ENCODE results near the gene HS1BP3. TPM values are rescaled to one million over a fixed set of nuclear protein-coding genes. Genes with fewer than 3 reads are reported as not detected.

The HS1BP3 gene
- total and polyA plus RNA-seq, 2 of the 13 experiments (the other 11 are each of a cell fraction or from before 2014, with no cell fraction given) = 15.2 to 22.0 TPM

DNA sequence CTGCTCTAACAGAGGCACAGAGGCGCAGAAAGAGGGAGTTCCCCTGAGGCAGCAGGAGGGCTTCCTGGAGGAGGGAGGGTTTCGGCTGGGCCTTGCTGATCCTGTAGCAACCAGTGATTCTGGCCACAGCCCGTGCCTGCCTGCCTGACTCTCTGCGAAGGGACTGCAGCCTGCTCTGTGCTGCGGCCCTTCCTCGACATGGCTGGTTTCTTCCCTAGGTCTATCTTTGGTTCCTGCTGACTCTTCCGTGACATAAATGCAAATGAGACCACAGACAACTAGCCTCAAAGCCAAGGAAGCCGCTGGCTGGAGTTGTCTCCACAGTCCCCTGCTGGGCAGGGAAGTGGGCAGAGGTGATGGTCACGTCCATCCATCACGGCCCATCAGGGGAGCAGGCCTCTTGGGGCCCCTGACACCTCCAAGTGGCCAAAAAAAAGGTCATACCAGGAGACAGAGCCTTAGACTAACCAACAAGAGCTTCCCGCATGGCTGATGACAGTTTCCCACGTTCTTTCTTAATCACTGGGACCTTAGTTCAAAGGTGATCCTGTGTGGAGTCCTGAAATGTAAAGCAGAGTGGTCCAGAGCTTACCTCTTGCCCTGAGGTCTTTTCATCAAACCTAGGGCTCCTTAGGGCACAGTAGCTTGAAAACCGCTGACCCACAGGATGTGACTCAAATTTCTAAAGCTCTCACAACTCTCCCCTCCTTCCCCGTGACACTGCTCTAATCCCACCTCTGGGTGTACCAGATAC lies 55.3 kb downstream of the HS1BP3 start (continued):
- TF ChIP-seq, protein P1, sequence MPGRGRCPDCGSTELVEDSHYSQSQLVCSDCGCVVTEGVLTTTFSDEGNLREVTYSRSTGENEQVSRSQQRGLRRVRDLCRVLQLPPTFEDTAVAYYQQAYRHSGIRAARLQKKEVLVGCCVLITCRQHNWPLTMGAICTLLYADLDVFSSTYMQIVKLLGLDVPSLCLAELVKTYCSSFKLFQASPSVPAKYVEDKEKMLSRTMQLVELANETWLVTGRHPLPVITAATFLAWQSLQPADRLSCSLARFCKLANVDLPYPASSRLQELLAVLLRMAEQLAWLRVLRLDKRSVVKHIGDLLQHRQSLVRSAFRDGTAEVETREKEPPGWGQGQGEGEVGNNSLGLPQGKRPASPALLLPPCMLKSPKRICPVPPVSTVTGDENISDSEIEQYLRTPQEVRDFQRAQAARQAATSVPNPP (CRISPR knock-in tag; IDR thresholded peaks at IDR 0.05) = no peak
- TF ChIP-seq ZMYM4 (CRISPR knock-in tag; IDR thresholded peaks at IDR 0.05) (no peak), ZSCAN31 (CRISPR knock-in tag; IDR thresholded peaks at IDR 0.05; ENCODE audit: low read depth) (no peak; the same call in 1 of the 2 replicates), ZNF563 (CRISPR knock-in tag; IDR thresholded peaks at IDR 0.05) (no peak), REXO4 (CRISPR knock-in tag; IDR thresholded peaks at IDR 0.05; ENCODE audit: borderline replicate concordance) (no peak), ZNF589 (CRISPR knock-in tag; conservative IDR thresholded peaks at IDR 0.05) (no peak), POLR2G (IDR thresholded peaks at IDR 0.05; ENCODE audit: low read depth, low read length) (no peak), ZNF33B (CRISPR knock-in tag; IDR thresholded peaks at IDR 0.05) (no peak), RFX3 (CRISPR knock-in tag; IDR thresholded peaks at IDR 0.05) (no peak), ZFY (CRISPR knock-in tag; IDR thresholded peaks at IDR 0.05) (peak; percentile 50; the same call in 1 of the 2 replicates), HES4 (CRISPR knock-in tag; IDR thresholded peaks at IDR 0.05; ENCODE audit: borderline replicate concordance) (no peak), TCF7 (IDR thresholded peaks at IDR 0.05; ENCODE audit: low read depth) (no peak; the same call in 1 of the 2 replicates), SIX1 (CRISPR knock-in tag; IDR thresholded peaks at IDR 0.05; ENCODE audit: borderline replicate concordance) (no peak), JUND (CRISPR knock-in tag; IDR thresholded peaks at IDR 0.05) (no peak), ZNF713 (CRISPR knock-in tag; IDR thresholded peaks at IDR 0.05) (0 out of 2 replicates have a peak, but pooled peaks have one; percentile 45), ZNF788 (CRISPR knock-in tag; IDR thresholded peaks at IDR 0.05; ENCODE audit: borderline replicate concordance) (no peak)
- TF ChIP-seq, protein P2, sequence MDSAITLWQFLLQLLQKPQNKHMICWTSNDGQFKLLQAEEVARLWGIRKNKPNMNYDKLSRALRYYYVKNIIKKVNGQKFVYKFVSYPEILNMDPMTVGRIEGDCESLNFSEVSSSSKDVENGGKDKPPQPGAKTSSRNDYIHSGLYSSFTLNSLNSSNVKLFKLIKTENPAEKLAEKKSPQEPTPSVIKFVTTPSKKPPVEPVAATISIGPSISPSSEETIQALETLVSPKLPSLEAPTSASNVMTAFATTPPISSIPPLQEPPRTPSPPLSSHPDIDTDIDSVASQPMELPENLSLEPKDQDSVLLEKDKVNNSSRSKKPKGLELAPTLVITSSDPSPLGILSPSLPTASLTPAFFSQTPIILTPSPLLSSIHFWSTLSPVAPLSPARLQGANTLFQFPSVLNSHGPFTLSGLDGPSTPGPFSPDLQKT (CRISPR knock-in tag; IDR thresholded peaks at IDR 0.05; ENCODE audit: borderline replicate concordance) = no peak
- TF ChIP-seq, protein P3, sequence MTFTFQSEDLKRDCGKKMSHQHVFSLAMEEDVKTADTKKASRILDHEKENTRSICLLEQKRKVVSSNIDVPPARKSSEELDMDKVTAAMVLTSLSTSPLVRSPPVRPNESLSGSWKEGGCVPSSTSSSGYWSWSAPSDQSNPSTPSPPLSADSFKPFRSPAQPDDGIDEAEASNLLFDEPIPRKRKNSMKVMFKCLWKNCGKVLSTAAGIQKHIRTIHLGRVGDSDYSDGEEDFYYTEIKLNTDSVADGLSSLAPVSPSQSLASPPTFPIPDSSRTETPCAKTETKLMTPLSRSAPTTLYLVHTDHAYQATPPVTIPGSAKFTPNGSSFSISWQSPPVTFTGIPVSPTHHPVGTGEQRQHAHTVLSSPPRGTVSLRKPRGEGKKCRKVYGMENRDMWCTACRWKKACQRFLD (CRISPR knock-in tag; IDR thresholded peaks at IDR 0.05; ENCODE audit: borderline replicate concordance) = no peak
- TF ChIP-seq, protein P4, sequence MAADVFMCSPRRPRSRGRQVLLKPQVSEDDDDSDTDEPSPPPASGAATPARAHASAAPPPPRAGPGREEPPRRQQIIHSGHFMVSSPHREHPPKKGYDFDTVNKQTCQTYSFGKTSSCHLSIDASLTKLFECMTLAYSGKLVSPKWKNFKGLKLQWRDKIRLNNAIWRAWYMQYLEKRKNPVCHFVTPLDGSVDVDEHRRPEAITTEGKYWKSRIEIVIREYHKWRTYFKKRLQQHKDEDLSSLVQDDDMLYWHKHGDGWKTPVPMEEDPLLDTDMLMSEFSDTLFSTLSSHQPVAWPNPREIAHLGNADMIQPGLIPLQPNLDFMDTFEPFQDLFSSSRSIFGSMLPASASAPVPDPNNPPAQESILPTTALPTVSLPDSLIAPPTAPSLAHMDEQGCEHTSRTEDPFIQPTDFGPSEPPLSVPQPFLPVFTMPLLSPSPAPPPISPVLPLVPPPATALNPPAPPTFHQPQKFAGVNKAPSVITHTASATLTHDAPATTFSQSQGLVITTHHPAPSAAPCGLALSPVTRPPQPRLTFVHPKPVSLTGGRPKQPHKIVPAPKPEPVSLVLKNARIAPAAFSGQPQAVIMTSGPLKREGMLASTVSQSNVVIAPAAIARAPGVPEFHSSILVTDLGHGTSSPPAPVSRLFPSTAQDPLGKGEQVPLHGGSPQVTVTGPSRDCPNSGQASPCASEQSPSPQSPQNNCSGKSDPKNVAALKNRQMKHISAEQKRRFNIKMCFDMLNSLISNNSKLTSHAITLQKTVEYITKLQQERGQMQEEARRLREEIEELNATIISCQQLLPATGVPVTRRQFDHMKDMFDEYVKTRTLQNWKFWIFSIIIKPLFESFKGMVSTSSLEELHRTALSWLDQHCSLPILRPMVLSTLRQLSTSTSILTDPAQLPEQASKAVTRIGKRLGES (CRISPR knock-in tag; IDR thresholded peaks at IDR 0.05; ENCODE audit: borderline replicate concordance) = no peak
- TF ChIP-seq, protein P5, sequence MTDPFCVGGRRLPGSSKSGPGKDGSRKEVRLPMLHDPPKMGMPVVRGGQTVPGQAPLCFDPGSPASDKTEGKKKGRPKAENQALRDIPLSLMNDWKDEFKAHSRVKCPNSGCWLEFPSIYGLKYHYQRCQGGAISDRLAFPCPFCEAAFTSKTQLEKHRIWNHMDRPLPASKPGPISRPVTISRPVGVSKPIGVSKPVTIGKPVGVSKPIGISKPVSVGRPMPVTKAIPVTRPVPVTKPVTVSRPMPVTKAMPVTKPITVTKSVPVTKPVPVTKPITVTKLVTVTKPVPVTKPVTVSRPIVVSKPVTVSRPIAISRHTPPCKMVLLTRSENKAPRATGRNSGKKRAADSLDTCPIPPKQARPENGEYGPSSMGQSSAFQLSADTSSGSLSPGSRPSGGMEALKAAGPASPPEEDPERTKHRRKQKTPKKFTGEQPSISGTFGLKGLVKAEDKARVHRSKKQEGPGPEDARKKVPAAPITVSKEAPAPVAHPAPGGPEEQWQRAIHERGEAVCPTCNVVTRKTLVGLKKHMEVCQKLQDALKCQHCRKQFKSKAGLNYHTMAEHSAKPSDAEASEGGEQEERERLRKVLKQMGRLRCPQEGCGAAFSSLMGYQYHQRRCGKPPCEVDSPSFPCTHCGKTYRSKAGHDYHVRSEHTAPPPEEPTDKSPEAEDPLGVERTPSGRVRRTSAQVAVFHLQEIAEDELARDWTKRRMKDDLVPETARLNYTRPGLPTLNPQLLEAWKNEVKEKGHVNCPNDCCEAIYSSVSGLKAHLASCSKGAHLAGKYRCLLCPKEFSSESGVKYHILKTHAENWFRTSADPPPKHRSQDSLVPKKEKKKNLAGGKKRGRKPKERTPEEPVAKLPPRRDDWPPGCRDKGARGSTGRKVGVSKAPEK (CRISPR knock-in tag; IDR thresholded peaks at IDR 0.05; ENCODE audit: borderline replicate concordance) = no peak

All from HepG2 (cell line).